Keratinocyte (primary cell): ENCODE data around the gene RLBP1. TPM values are rescaled to one million over a fixed set of nuclear protein-coding genes. Genes with fewer than 3 reads are reported as not detected.

Source experiments
- DNase-seq: peaks from one replicate; pipeline ENCODE4 v3.0.0-alpha.2; 2011; ENCODE audit warnings: low read depth, missing footprints, low spot score
- FAIRE-seq: peaks from 2 replicates; lab custom pipeline; 2011; peaks lifted over from hg19 to GRCh38; lab: Jason Lieb, UNC
- H2AFZ ChIP-seq: 2 replicates; pipeline ENCODE4 v1.6.0; 2012; ENCODE audit warnings: low read length, control low read depth, inconsistent platforms; ENCODE audit not compliant: control insufficient read depth
- H3K27ac ChIP-seq: 2 replicates; pipeline ENCODE4 v1.5.1; 2011; ENCODE audit warnings: low read length; ENCODE audit not compliant: control insufficient read depth, insufficient read depth
- H3K27me3 ChIP-seq: 3 replicates; pipeline ENCODE4 v1.6.0; 2011; ENCODE audit warnings: low read length; ENCODE audit not compliant: control insufficient read depth, insufficient read depth; ENCODE audit errors: extremely low read depth
- H3K36me3 ChIP-seq, 2 experiments: 2 replicates in 1 of 2; 3 replicates in 1 of 2; pipeline ENCODE4 v1.5.1; 2011; ENCODE audit warnings: low read length in 2 of 2, mild to moderate bottlenecking in 1 of 2; ENCODE audit not compliant: control insufficient read depth in 2 of 2, insufficient read depth in 2 of 2; ENCODE audit errors: extremely low read depth in 1 of 2
- H3K4me1 ChIP-seq: 3 replicates; pipeline ENCODE4 v1.5.1; 2011; ENCODE audit warnings: low read length; ENCODE audit not compliant: control insufficient read depth, insufficient read depth; ENCODE audit errors: extremely low read depth
- H3K4me2 ChIP-seq: 3 replicates; pipeline ENCODE4 v1.6.0; 2011; ENCODE audit warnings: low read depth, low read length; ENCODE audit not compliant: control insufficient read depth, insufficient read depth; ENCODE audit errors: extremely low read depth
- H3K4me3 ChIP-seq, 3 experiments: fragments of 200-600 bp in 1 of 3; sonication (generic) in 1 of 3; 2 replicates in 2 of 3; 3 replicates in 1 of 3; pipeline ENCODE4 v1.5.1; 2011 to 2016; ENCODE audit warnings: low read length in 3 of 3, mild to moderate bottlenecking in 3 of 3, control low read depth in 2 of 3, inconsistent platforms in 1 of 3, low read depth in 1 of 3, mixed read lengths in 1 of 3, mixed run types in 1 of 3, moderate library complexity in 1 of 3; ENCODE audit not compliant: control insufficient read depth in 2 of 3, insufficient read depth in 2 of 3; ENCODE audit errors: extremely low read depth in 1 of 3
- H3K79me2 ChIP-seq: 2 replicates; pipeline ENCODE4 v1.6.0; 2012; ENCODE audit warnings: low read length; ENCODE audit not compliant: control insufficient read depth, insufficient read depth
- H3K9ac ChIP-seq: 3 replicates; pipeline ENCODE4 v1.6.0; 2011; ENCODE audit warnings: low read length; ENCODE audit not compliant: control insufficient read depth, insufficient read depth; ENCODE audit errors: extremely low read depth
- H3K9me1 ChIP-seq: 3 replicates; pipeline ENCODE4 v1.6.0; 2011; ENCODE audit warnings: low read length; ENCODE audit not compliant: control insufficient read depth, insufficient read depth; ENCODE audit errors: extremely low read depth
- H3K9me3 ChIP-seq: 2 replicates; pipeline ENCODE4 v1.5.1; 2012; ENCODE audit warnings: low read depth, low read length; ENCODE audit not compliant: control insufficient read depth
- H4K20me1 ChIP-seq: 3 replicates; pipeline ENCODE4 v1.6.0; 2011; ENCODE audit warnings: low read length; ENCODE audit not compliant: control insufficient read depth, insufficient read depth; ENCODE audit errors: extremely low read depth
- CTCF ChIP-seq, 3 experiments: IDR thresholded peaks in 1 of 3; conservative IDR thresholded peaks in 1 of 3; optimal IDR thresholded peaks in 1 of 3; 2 replicates in 2 of 3; 3 replicates in 1 of 3; pipeline versions ENCODE3 to v1.5.1; 2011; ENCODE audit warnings: low read length in 3 of 3, mild to moderate bottlenecking in 3 of 3, moderate library complexity in 2 of 3, control low read depth in 1 of 3, inconsistent platforms in 1 of 3; ENCODE audit not compliant: insufficient read depth in 2 of 3; ENCODE audit errors: extremely low read depth in 1 of 3
- EZH2 ChIP-seq: IDR thresholded peaks from one replicate; pipeline ENCODE4 v1.6.1; 2012; ENCODE audit warnings: inconsistent platforms, mild to moderate bottlenecking, low read length, moderate library complexity
- dilution Hi-C: fragments of 300-500 bp; cut with MboI; formaldehyde crosslinking; loops from one replicate; pipeline ENCODE4 v1.7.0; 2020; ENCODE audit warnings: low sequenced_read_pairs; ENCODE audit not compliant: extremely low pct_ligation_motif_present
- polyA plus RNA-seq, 5 experiments: library from polyadenylated mRNA; depleted of rRNA in 3 of 5; stranded (reverse) in 3 of 5; stranded (forward) in 1 of 5; unstranded in 1 of 5; fragments of >200 nt; gene quantifications; 1 replicate in 1 of 5; 2 replicates in 3 of 5; 3 replicates in 1 of 5; pipeline versions ENCODE4 v1.2.1 to v1.2.3, GENCODE V29; 2011 to 2012; ENCODE audit warnings: missing spikeins in 2 of 5, low read depth in 1 of 5, low replicate concordance in 1 of 5

Gene RLBP1
- polyA plus RNA-seq, 1 donor (not counting 4 experiments of a cell fraction or from before 2014, with no cell fraction given): not detected

- Histone ChIP-seq H3K27ac (no peak overlapping the region), H3K9ac (no peak overlapping the region), H4K20me1 (no peaks in the 10 kb centered on the region), H3K36me3 (peaks cover 6 to 8% of the 10 kb centered on the region in 2 experiments), H3K4me3 (no peak overlapping the region), H3K4me1 (no peaks in the 10 kb centered on the region), H3K9me3 (no peaks in the 10 kb centered on the region), H3K27me3 (no peaks in the 10 kb centered on the region), H3K79me2 (no peaks in the 10 kb centered on the region), H3K9me1 (no peaks in the 10 kb centered on the region), H2AFZ (no peak overlapping the region), H3K4me2 (no peak overlapping the region)
- FAIRE-seq (no peak), DNase-seq (no peak)
- dilution Hi-C loops: no loop called here
- TF ChIP-seq CTCF (optimal IDR thresholded peaks at IDR 0.05 in 1 of 3, IDR thresholded peaks at IDR 0.05 in 1 of 3, conservative IDR thresholded peaks at IDR 0.05 in 1 of 3; ENCODE audit: extremely low read depth in 1 of 3, insufficient read depth in 2 of 3, low read length in 3 of 3) (no peak), EZH2 (no peak)
Measured at GRCh38 chr15:89184357-89184756, 37.0 kb downstream of the RLBP1 start.

- H3K36me3 ChIP-seq: peaks cover 7 to 19% of the 10 kb centered on the region in 2 experiments
- dilution Hi-C loops: no loop called here
Measured at GRCh38 chr15:89179966-89180875, 41.2 kb downstream of the RLBP1 start.

More at GRCh38 chr15:89179966-89180875, 41.2 kb downstream of the RLBP1 start:
- Histone ChIP-seq H3K9ac (no peak overlapping the region), H4K20me1 (no peaks in the 10 kb centered on the region), H3K9me3 (no peaks in the 10 kb centered on the region), H3K9me1 (no peaks in the 10 kb centered on the region), H3K4me3 (no peak overlapping the region), H3K4me1 (no peaks in the 10 kb centered on the region), H3K27me3 (no peaks in the 10 kb centered on the region), H3K79me2 (no peaks in the 10 kb centered on the region), H2AFZ (no peak overlapping the region), H3K27ac (no peak overlapping the region), H3K4me2 (no peak overlapping the region)
- DNase-seq (no peak), FAIRE-seq (no peak)
- no peak for TF ChIP-seq EZH2
- TF ChIP-seq CTCF (optimal IDR thresholded peaks at IDR 0.05 in 1 of 3, IDR thresholded peaks at IDR 0.05 in 1 of 3, conservative IDR thresholded peaks at IDR 0.05 in 1 of 3; ENCODE audit: extremely low read depth in 1 of 3, insufficient read depth in 2 of 3, low read length in 3 of 3): no peak
